ENCODE data around the gene ARHGAP4. TPM values are rescaled to one million over a fixed set of nuclear protein-coding genes. Genes with fewer than 3 reads are reported as not detected.

The ARHGAP4 gene
- total and polyA plus RNA-seq, 4 donors, result 34.2 to 114 (median 80.4) TPM

- Histone ChIP-seq H3K4me3 (no peak overlapping the region), H3K27me3 (ENCODE audit: control insufficient read depth in 3 of 3, insufficient read depth in 3 of 3, low read length in 2 of 3) (peaks cover 2 to 7% (median 5%) of the 10 kb centered on the region in 3 donors), H3K9me3 (ENCODE audit: control insufficient read depth in 4 of 4, insufficient read depth in 3 of 4, low read length in 3 of 4) (peaks cover 0 to 10% (median 0%) of the 10 kb centered on the region in 4 donors), H3K27ac (ENCODE audit: low read depth in 1 of 2, low read length in 1 of 2) (peak overlapping the region in 1 of 2 donors; percentile 32), H3K36me3 (ENCODE audit: control insufficient read depth in 4 of 4, insufficient read depth in 4 of 4, low read length in 4 of 4) (no peaks in the 10 kb centered on the region), H3K9ac (ENCODE audit: insufficient read depth in 1 of 2, low read length in 2 of 2) (no peak overlapping the region), H3K4me1 (ENCODE audit: control insufficient read depth in 5 of 5, insufficient read depth in 5 of 5, low read length in 5 of 5) (peaks cover 0 to 16% (median 0%) of the 10 kb centered on the region in 5 donors)
- 51 to 60% methylated on average over 18 of the region's 18 CpGs for WGBS, 2 donors
- ATAC-seq (ENCODE audit: insufficient read depth, low FRiP score) (no peak), DNase-seq (no peak)
- TF ChIP-seq, protein P1, sequence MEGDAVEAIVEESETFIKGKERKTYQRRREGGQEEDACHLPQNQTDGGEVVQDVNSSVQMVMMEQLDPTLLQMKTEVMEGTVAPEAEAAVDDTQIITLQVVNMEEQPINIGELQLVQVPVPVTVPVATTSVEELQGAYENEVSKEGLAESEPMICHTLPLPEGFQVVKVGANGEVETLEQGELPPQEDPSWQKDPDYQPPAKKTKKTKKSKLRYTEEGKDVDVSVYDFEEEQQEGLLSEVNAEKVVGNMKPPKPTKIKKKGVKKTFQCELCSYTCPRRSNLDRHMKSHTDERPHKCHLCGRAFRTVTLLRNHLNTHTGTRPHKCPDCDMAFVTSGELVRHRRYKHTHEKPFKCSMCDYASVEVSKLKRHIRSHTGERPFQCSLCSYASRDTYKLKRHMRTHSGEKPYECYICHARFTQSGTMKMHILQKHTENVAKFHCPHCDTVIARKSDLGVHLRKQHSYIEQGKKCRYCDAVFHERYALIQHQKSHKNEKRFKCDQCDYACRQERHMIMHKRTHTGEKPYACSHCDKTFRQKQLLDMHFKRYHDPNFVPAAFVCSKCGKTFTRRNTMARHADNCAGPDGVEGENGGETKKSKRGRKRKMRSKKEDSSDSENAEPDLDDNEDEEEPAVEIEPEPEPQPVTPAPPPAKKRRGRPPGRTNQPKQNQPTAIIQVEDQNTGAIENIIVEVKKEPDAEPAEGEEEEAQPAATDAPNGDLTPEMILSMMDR (IDR thresholded peaks at IDR 0.05; ENCODE audit: control extremely low read depth, extremely low read depth), result no peak
These were observed 22.7 kb downstream of the ARHGAP4 start for GRCh38 chrX:153903238-153903980.

DNA sequence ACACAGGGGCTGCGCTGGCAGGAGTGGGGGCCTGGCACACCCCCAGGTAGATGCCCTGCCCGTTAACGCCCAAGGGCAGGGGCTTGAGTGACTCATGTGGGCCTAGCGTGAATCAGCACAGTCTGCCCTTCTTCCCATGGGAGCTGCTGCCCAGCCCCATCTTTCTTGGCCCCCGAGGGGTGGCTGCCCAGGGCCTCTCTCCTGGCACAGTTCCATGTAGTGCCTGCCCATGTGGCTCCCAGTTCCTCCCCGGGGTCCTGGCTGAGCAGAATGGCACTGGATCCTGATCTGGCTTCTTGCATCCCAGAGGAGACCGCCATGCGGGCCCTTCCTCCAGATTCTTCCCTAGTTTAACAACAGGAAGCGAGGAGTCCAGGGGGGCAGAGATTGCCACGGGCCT lies 23.7 kb downstream of the ARHGAP4 start:
- Histone ChIP-seq H3K4me1 (ENCODE audit: control insufficient read depth in 5 of 5, insufficient read depth in 5 of 5, low read length in 5 of 5) (peaks cover 0 to 16% (median 0%) of the 10 kb centered on the region in 5 donors), H3K27ac (ENCODE audit: low read depth in 1 of 2, low read length in 1 of 2) (no peak overlapping the region), H3K9ac (ENCODE audit: insufficient read depth in 1 of 2, low read length in 2 of 2) (no peak overlapping the region), H3K36me3 (ENCODE audit: control insufficient read depth in 4 of 4, insufficient read depth in 4 of 4, low read length in 4 of 4) (no peaks in the 10 kb centered on the region), H3K27me3 (ENCODE audit: control insufficient read depth in 3 of 3, insufficient read depth in 3 of 3, low read length in 2 of 3) (peaks cover 2 to 7% (median 5%) of the 10 kb centered on the region in 3 donors), H3K4me3 (no peak overlapping the region), H3K9me3 (ENCODE audit: control insufficient read depth in 4 of 4, insufficient read depth in 3 of 4, low read length in 3 of 4) (peaks cover 0 to 10% (median 0%) of the 10 kb centered on the region in 4 donors)
- DNase-seq, result no peak
- 51 to 62% methylated on average over 8 to 10 of the region's 10 CpGs for WGBS, 2 donors
- TF ChIP-seq, protein P1 (IDR thresholded peaks at IDR 0.05; ENCODE audit: control extremely low read depth, extremely low read depth), result no peak
- no peak for ATAC-seq (ENCODE audit: insufficient read depth, low FRiP score)

DNA sequence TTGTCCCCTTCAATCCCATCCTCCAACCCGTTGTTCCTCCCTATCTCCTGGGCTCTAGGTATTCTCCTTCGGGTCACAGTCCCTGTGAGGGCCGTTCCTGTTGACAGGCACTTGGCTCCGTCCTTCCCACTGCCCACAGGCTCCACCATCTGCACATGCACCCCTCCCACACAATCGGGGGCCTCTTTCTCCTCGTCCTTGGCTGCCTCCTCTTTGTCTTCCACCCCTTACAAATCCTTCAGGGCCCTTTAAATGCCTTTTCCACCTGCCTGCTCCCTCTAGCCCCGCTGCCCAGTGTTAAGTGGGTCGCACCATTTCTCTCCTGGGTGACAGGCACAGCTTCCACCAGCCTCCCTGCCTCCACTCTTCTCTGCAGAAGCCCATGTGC lies 24.3 kb downstream of the ARHGAP4 start:
- WGBS, 2 donors, result 54% methylated on average over 8 of the region's 8 CpGs
- peaks cover 2 to 7% (median 6%) of the 10 kb centered on the region in 3 donors for H3K27me3 ChIP-seq (ENCODE audit: control insufficient read depth in 3 of 3, insufficient read depth in 3 of 3, low read length in 2 of 3)
- DNase-seq, result no peak
- no peak overlapping the region for H3K4me3 ChIP-seq
- H3K9ac ChIP-seq (ENCODE audit: insufficient read depth in 1 of 2, low read length in 2 of 2), result no peak overlapping the region
- peaks cover 0 to 16% (median 0%) of the 10 kb centered on the region in 5 donors for H3K4me1 ChIP-seq (ENCODE audit: control insufficient read depth in 5 of 5, insufficient read depth in 5 of 5, low read length in 5 of 5)
- H3K36me3 ChIP-seq (ENCODE audit: control insufficient read depth in 4 of 4, insufficient read depth in 4 of 4, low read length in 4 of 4), result no peaks in the 10 kb centered on the region
- TF ChIP-seq, protein P1 (IDR thresholded peaks at IDR 0.05; ENCODE audit: control extremely low read depth, extremely low read depth), result no peak
- no peak overlapping the region for H3K27ac ChIP-seq (ENCODE audit: low read depth in 1 of 2, low read length in 1 of 2)
- peaks cover 0 to 10% (median 0%) of the 10 kb centered on the region in 4 donors for H3K9me3 ChIP-seq (ENCODE audit: control insufficient read depth in 4 of 4, insufficient read depth in 3 of 4, low read length in 3 of 4)
- no peak for ATAC-seq (ENCODE audit: insufficient read depth, low FRiP score)

Measured in lung (tissue), 12 donors.